GM21619 (cell line): Measurements from ENCODE around the gene EREG.

ENCODE experiments used
- ATAC-seq: cut with Tn5 transposase; IDR thresholded peaks from one replicate; pipeline ENCODE4 v1.9.1; 2021; ENCODE audit not compliant: unreplicated experiment

EREG gene

DNA sequence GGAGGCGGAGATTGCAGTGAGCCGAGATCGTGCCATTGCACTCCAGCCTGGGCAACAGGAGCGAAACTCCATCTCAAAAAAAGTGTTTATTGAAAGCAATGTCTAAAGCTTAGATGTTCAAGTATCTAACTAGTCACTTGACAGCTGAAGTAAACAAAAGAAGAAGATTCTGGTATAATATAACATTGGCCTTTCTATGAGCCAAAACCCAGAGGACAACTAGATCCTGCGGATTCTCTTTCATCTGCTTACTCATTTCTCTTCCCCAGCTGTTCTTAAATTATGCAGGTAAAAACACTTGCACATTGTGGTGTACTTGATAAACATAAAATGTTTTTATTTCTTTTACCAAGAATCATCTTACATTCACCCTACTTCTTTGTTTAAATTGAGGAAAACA, 55.9 kb downstream of the EREG start:
- ATAC-seq: no peak

- ATAC-seq: no peak
These were observed 58.2 kb downstream of the EREG start for GRCh38 chr4:74423104-74423503.

DNA sequence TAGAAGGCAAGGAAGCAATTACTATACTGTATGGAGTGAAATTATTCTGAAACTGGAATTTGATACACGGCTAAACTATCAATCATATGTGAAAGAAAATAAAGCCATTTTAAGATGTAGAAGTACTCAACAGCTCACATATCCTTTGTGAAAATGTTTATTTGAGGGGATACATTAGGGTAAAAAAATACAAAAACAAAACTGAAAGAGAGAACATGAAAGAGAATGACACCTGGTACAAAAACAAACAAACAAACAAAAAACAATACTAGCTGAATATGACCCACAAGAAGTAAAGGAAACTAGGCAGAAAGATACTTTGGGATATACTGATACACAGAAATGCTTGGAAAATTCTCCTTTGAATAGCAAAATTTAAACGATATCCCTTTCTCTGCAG, 59.2 kb downstream of the EREG start:
- no peak for ATAC-seq

GRCh38 chr4:74426101-74426500, 61.2 kb downstream of the EREG start:
- ATAC-seq: no peak

GRCh38 chr4:74428276-74428675, 63.3 kb downstream of the EREG start:
- ATAC-seq: no peak

DNA sequence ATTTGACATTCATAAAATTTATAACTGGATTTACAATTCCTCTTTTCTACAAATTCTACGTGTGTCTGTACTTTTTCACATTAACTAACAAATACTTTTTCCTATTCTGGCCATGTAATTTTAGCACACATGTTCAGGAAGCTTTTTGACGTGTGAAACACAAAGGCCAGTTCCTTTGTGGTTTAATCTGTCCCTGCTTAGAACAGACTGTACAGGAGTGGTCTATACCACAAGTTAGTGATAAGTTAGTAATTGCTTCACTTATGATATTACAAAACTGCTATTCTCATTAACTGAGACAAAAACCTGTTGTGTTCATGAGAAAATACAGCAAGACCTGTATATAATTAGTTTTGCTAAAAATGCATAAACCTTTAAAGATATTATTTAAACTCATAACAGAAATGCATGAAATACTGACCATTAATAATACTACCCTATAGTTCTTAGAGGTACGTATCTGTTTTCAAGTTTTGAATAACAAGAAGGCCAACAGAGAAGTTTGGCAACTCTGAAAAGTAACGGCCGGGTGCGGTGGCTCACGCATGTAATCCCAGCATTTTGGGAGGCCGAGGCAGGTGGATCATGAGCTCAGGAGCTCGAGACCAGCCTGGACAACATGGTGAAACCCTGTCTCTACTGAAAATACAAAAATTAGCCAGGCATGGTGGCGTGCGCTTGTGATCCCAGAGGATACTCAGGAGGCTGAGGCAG, 66.3 kb downstream of the EREG start:
- peak; percentile 96 for ATAC-seq

GRCh38 chr4:74433043-74433442, 68.1 kb downstream of the EREG start:
- ATAC-seq: no peak

DNA sequence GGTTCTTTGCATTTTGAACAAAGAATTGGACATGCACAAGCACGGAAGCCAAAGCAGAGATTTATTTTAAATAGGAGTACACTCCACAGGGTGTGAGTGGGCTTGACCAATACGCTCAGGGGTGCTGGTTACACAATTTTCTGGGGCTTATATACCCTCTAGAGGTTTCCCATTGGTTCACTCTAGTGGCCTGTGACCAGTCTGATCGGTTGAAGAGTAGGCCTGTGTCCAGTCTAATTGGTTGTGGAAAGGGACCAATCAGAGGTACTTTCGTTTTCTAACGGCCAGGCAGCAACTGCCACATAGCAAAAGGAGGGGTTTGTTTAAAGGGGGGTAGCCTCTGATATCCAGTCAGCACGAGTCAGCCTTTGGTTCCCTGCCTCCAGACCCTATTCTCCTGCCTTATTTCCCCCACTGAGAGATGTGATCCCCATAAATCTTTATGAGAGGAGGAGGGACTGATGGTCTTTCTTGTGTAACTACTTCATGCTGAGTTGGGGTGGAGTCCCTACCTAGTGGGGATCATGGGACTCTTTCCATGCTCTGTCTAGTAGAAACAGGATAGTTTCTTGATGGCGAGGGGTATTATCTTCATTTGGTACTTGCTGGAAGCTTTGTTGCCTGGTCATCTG, 68.7 kb downstream of the EREG start:
- ATAC-seq: no peak

- no peak for ATAC-seq
These were observed 70.4 kb downstream of the EREG start for GRCh38 chr4:74435296-74435695.

DNA sequence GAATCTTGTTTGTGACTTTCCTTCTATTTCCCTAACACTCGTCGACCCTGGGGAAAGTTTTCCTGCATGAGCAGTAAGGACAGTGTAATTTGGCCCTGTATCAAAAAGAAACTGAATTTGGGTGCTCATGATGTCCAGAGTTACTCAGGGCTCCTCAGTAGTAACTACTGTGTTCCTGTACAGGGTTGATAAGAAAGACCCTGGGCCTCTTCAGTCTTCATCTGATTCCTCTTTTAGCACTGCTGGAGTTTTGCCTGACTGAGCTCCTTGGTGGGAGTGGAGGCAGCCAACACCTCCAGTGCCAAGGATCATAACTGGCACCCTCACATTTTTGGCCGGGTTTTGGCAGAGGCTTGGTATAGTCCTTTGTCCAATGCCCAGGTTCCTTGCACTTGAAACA, 72.9 kb downstream of the EREG start:
- no peak for ATAC-seq
